Mucosa of descending colon (tissue), 3 donors: ENCODE data around the gene PUSL1. TPM values are rescaled to one million over a fixed set of nuclear protein-coding genes. Genes with fewer than 3 reads are reported as not detected.

Experiments
- ATAC-seq: fragments of 200-7000 bp; cut with Tn5 transposase; one replicate; pipeline ENCODE4 v1.9.1; 2020; ENCODE audit warnings: mild to moderate bottlenecking, moderate library complexity
- DNase-seq, 3 donors: peaks; one replicate each; pipeline ENCODE4 v3.0.0-alpha.2; 2020
- H3K36me3 ChIP-seq: fragments of 200-600 bp; one replicate; pipeline ENCODE4 v1.8.0; 2021; ENCODE audit warnings: low read depth, mild to moderate bottlenecking
- H3K4me1 ChIP-seq: fragments of 200-600 bp; one replicate; pipeline ENCODE4 v1.8.0; 2021; ENCODE audit warnings: low read depth, mild to moderate bottlenecking
- H3K4me3 ChIP-seq: fragments of 200-600 bp; one replicate; pipeline ENCODE4 v1.8.0; 2021; ENCODE audit warnings: mild to moderate bottlenecking
- H3K9me3 ChIP-seq: fragments of 200-600 bp; one replicate; pipeline ENCODE4 v1.8.0; 2021; ENCODE audit warnings: mild to moderate bottlenecking
- intact Hi-C, 2 donors: fragments of 100-400 bp; cut with DNase I in 1 of 2; cut with micrococcal nuclease in 1 of 2; formaldehyde crosslinking; loops; one replicate each; pipeline versions ENCODE4 v1.11.0 to v1.11.1; 2022; cut with DNase I, micrococcal nuclease
- total RNA-seq, 3 donors: library from RNA; stranded (reverse); fragmentation: NEBNext Ultra II Directional in 2 of 3; extraction: Animal tissue kit (Norgen Biotek cat#: 25700) in 2 of 3; gene quantifications; one replicate each; pipeline versions ENCODE4 v1.2.1 to v1.2.4, GENCODE V29; 2021 to 2023
- TF ChIP-seq, protein P1 (sequence below): fragments of 200-600 bp; IDR thresholded peaks from one replicate; pipeline ENCODE4 v1.8.0; 2022; ENCODE audit warnings: antibody characterized with exemption, mild to moderate bottlenecking
- donor health status: DM: no; HTN: no; CAD: no; lungs with moderate emphysema.
- donor health status: DM: no; HTN: no; CAD: no.
- donor health status: DM: no; HTN: yes; CAD: no.

Gene PUSL1
- total RNA-seq, 3 donors from 2014 or later = 12.4 to 15.9 (median 15.4) TPM

DNA sequence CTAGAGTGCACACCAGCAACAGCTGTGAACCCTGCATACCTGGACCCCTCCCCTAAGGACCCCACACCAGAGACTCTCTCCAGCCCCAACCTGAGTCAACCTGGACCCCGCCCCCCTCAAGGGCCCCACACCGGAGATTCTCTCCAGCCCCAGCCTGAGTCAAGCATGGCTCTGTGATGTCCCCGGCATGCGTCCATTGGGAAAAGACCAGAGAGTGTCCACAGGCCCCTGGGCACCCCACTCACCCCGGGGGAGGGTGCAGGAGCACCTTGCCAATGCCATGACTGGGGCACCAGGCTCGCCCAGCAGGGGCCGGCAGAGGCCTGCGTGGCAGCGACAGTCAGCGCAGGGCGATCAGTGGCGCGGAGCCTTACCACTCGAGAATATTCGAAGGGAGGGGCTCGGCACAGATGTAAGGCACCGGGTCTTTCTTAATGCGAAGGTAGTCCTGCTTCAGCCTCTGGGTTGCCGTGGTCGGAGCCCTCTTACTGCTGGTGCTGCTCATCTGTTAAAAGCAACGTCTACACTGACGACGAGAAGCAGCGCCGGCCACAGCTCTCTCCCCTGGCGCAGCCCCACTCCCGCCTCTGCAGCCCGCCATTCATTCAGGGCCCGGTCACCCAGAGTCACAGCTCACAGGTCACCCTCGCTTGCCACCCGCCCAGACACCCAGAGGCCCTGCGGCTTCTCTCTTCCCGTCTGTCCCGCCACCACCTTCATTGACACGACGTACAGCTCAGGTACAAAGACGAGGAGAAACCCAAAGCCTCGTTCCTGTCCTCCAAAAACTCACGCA lies 40.7 kb upstream of the PUSL1 start:
- Histone ChIP-seq H3K36me3 (no peaks in the 10 kb centered on the region), H3K9me3 (no peaks in the 10 kb centered on the region), H3K4me1 (peaks cover 23% of the 10 kb centered on the region), H3K4me3 (no peak overlapping the region)
- DNase-seq (no peak), ATAC-seq (no peak)
- intact Hi-C loops = no loop called here
- TF ChIP-seq, protein P1, sequence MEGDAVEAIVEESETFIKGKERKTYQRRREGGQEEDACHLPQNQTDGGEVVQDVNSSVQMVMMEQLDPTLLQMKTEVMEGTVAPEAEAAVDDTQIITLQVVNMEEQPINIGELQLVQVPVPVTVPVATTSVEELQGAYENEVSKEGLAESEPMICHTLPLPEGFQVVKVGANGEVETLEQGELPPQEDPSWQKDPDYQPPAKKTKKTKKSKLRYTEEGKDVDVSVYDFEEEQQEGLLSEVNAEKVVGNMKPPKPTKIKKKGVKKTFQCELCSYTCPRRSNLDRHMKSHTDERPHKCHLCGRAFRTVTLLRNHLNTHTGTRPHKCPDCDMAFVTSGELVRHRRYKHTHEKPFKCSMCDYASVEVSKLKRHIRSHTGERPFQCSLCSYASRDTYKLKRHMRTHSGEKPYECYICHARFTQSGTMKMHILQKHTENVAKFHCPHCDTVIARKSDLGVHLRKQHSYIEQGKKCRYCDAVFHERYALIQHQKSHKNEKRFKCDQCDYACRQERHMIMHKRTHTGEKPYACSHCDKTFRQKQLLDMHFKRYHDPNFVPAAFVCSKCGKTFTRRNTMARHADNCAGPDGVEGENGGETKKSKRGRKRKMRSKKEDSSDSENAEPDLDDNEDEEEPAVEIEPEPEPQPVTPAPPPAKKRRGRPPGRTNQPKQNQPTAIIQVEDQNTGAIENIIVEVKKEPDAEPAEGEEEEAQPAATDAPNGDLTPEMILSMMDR = no peak

DNA sequence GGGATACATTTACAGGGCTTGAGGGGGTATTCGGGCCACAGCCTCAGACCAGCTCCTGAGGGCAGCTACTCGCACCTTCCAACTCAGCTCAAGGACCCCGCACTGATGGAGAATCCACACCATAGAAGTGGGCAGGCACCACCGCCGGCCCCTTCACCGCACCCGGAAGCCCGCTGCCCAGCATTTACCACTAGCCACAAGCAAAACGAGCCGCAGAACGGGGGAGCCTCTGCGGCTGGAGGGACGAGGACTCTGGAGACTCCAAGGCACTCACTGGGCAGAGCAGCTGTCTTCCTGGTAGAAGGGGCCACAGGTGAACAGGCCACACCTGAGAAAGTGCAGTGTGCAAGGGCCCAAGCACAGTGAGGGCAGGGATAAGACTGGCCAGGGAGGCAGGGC lies 40.1 kb upstream of the PUSL1 start:
- DNase-seq (no peak), ATAC-seq (no peak)
- H3K36me3 ChIP-seq = no peaks in the 10 kb centered on the region
- no peak overlapping the region for H3K4me3 ChIP-seq
- no peaks in the 10 kb centered on the region for H3K9me3 ChIP-seq
- TF ChIP-seq, protein P1 = no peak
- H3K4me1 ChIP-seq = peaks cover 23% of the 10 kb centered on the region
- intact Hi-C loops = no loop called here

DNA sequence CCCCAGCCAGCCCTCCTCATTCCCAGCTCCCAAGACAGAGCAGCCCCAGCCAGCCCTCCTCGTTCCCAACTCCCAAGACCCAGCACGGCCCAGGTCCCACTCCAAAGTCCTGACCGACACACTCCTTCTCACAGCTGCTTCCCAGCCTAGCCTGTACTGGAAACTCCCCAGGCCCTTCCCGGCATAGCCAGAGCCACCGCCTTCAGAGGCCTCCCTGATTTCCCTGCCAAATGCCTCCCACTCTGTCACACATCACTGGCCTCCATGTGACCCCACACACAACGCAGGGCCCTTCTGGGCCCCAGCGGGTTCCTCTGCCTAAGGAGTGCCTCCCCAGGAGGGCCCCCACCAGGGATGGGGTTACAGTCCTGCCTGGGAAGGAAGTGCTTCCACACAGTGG lies 37.6 kb upstream of the PUSL1 start:
- TF ChIP-seq, protein P1 = no peak
- ATAC-seq (no peak), DNase-seq (no peak)
- no peak overlapping the region for H3K4me3 ChIP-seq
- H3K4me1 ChIP-seq = peaks cover 23% of the 10 kb centered on the region
- H3K36me3 ChIP-seq = no peaks in the 10 kb centered on the region
- H3K9me3 ChIP-seq = no peaks in the 10 kb centered on the region
- intact Hi-C loops = no loop called here

DNA sequence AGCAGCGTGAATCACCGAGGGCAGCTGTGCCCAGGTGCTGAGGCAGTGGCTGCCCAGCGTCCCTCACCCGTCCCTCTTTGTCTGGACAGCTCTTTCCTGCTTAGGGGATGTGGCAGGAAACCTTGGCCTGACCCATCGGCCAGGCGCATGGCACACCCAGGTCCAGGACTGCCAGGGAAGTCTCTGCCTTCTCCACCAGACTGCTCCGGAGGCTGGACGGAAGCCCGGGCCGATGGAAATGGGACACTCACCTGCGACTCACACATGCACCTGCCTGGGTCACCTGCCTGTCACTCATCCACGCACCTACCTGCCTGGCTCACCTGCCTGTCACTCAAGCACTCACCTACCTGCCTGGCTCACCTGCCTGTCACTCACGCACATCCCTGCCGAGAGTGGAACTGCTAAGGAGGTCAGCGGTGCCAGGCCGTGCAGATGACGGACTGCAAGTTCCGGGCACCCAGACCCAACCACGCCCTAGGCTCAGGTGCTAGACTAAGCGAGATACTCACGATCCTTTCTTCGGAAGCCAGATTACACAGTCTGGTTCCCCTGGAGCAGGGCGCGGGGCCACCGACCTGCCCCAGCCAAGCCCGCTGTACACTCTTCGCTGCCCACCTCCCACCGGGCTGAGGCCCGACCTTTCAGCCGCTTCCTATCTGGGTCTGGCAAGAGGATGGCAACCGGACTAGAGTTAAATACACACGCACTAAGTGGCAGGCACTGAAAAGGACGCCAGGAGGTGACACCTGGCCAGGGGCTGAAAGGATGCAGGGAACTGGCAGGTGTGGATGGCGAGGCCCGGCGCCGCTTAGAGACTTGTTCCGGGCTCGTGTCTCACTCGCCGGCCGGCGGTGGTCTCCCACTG lies 35.8 kb upstream of the PUSL1 start:
- Histone ChIP-seq H3K9me3 (no peaks in the 10 kb centered on the region), H3K4me3 (peak overlapping the region; percentile 94), H3K4me1 (peaks cover 23% of the 10 kb centered on the region), H3K36me3 (no peaks in the 10 kb centered on the region)
- intact Hi-C loops = no loop called here
- TF ChIP-seq, protein P1 = no peak
- peak; percentile 83 for ATAC-seq
- peak; percentile 68 to 87 (median 75) for DNase-seq

DNA sequence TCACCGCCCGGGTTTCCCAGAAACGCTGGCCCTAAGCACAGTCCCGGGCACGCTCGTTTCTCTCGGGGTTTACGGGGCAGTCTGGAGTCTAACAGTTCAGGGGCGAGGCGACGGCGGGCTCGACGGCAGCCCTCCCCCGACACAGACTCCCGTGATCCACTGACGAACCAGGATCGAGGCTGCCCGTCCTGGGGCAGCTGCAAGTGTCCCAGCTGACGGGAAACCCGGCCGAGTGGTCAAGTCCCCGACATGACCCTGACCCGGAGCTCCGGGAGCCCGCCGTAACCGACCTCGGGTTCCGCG lies 35.2 kb upstream of the PUSL1 start:
- TF ChIP-seq, protein P1 = no peak
- peak overlapping the region; percentile 94 for H3K4me3 ChIP-seq
- intact Hi-C loops = no loop called here

More for the DNA sequence above, 35.2 kb upstream of the PUSL1 start:
- ATAC-seq (no peak), DNase-seq (peak in 1 of 3 donors; percentile 56)
- H3K36me3 ChIP-seq = no peaks in the 10 kb centered on the region
- peaks cover 23% of the 10 kb centered on the region for H3K4me1 ChIP-seq
- no peaks in the 10 kb centered on the region for H3K9me3 ChIP-seq
